SIG-M5 treated with dmso at 0.1 percent for 504 hours (cell line): ENCODE measurements around the gene FOXK1.
"Not testable (repeated sequence)": the region's sequence is repeated elsewhere in the genome, so short reads cannot be mapped to it uniquely, and the experiment has no call there.

Source experiments
- DNase-seq: peaks from one replicate; lab custom pipeline; 2025; ENCODE audit not compliant: unreplicated experiment; lab: John Stamatoyannopoulos, UW

FOXK1 gene

DNA sequence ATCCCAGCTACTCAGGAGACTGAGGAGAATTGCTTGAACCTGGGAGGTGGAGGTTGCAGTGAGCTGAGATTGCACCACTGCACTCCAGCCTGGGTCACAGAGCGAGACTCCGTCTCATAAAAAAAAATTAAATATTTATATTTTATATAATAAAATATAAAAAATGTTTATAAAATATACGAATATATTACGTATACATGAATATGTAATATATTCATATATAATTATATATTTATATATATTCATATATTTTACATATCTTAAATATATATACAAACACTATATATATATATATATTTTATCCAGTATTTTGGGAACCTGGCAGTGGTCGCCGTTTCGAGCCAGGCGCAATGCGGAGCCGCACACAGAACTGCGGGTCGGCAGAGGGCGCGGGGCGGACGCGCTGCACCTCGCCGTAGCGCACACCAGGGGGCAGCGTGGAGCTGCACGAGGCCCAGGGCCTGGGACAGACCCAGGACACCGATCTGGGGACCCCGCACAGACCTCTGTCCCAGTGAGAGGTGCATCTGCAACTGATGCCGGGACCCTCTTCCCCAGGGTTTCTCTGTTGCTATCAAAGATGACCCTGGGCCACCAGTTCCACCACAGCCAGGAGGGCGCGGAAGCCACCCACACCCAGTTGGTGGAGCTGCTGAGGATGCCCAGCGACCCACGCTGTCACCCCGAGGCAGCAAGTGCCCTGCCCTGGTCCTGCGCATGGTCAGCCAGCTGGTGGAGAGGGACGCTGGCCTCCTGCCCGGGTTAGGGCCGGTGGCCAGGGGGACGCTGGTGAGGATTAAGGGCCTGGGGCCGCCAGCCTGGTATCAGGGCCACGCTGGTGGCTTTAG, 116.0 kb downstream of the FOXK1 start:
- DNase-seq: peak; percentile 46

DNA sequence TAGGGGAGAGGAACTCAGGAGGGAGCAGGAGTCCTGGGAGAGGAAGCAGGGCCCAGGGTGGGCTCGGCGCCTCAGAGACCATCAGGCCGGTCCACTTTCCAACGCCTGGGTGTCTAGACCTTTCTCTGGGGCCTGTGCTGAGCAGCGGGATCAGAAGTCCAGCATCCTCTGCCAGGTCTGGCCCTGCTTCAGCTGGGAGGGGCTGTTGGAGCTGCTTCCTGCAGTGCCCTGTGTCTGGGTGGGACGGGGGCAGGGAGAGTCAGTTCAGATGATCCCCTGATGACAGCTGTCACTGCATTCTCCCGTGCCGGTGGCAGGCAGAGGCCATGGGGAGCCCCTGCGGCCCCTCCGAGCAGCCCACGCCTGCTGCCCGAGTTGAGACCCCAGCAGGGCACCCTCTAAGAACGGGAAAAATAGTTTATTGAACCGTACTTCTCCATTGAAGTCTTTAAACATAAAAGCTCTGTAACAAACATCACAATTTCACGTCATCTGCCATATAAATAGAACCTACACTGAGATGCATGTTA, 116.7 kb downstream of the FOXK1 start:
- DNase-seq: no peak

DNA sequence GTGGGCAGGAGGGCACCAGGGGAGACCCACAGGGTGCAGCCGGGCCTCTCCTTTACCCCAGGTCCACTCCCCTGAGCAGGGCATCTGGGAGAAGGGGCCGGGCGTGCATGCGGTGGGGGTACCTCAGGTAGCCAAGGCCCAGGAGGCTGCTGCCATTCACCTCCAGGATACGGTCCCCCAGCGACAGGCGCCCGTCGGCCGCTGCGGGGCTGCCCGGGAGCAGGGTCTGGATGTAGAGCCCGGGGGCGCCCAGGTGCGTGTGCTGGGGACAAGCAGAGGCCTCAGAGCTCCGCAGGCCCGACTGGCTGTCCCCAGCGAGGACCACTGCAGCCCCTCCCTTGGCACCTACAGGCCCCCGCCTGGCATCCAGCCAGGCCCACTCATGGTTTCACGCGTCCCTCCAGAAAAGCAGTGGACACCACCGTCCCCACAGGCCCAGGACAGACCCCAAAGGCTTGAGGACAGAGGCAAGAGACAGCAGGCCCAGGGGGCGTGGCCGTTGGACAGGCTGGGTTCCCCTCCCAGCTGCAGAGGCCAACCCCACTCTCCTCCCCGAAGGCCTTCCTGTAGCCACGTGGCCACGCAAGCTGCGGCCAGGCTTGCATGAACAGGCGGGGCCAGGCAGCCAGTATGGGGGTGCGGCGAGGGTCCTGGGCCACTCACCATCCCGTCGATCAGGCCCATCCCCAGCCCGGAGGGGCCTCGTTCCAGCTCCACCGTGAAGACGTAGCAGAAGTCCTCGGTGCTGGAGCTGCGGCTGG, 117.6 kb downstream of the FOXK1 start:
- DNase-seq: no peak

DNA sequence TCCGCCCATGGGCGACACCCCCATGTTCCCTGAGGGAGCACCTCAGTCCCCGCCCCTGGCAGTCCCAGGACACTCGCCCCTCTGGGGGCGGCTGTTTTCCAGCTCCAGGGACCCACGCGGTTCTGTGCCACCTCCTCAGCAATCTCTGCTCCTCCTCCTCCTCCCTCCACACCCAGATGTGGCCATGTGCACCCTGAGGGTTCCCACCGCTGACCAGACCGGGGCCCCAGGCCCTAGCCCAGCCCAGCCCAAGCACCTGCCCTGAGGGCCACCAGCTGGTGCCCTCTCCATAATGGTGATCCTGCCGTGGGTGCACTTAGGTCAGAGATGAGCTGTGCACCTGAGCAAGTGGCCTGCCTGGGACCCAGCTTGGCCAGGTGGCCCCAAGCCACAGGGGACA, 118.4 kb downstream of the FOXK1 start:
- DNase-seq: no peak

DNA sequence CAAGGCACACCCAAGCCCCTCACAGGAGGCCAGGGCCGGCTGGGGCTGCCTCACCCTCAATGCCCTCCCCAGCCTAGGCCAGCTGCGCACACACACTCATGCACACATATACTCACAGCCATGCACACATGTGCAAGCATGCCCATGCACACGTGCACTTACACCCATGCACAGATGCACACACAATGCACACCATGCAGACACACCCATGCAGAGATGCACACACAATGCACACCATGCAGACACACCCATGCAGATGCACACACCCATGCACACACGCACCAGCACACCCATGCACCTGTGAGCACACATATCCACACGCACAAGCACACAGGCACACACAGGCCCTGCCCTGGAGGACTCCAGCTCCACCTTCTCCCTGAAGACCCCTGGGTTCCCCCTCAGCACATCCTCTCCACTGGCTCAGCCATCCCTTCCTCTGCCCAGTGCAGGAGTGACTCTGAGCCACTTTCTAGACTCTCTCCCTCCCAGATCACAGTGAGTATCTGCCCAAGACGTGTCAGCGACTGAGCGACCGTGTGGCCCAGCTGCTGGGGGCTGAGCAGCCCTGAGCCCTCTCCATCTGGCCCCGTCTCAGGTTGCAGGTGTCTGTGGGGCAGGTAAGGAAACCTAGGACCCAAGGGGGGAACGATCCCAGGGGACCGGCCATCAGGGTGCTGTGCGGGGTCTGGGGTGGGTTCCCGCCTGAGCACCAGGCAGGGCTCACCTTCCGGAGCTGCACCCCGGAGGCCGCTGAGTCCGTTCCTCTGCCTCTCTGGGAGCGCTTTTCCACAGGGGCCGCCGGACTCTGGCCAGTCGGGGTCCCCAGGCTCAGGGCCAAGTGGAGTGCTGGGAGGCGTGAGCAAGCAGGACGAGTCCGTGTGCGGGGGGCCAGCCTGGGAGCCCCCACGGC, 119.1 kb downstream of the FOXK1 start:
- no peak for DNase-seq

DNA sequence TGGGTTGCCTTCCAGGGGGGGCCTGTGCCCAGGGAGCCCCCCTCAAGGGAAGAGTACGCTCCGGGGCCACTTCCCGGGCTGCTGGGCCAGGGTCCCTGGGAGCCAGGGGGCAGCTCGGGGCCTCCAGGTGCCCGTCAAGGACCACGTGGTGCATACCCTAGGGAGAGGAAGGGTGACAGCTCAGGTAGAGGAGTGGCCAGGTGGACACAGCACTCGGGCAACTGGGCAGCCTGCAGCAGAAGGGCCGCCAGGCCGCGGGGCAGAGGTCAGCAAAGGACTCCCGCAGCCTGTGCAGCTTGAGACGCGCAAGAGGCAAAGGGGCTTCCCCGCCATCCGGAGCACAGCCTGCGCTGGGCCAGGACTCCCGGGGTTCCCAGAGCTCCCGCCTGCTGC, 119.7 kb downstream of the FOXK1 start:
- DNase-seq: no peak

DNA sequence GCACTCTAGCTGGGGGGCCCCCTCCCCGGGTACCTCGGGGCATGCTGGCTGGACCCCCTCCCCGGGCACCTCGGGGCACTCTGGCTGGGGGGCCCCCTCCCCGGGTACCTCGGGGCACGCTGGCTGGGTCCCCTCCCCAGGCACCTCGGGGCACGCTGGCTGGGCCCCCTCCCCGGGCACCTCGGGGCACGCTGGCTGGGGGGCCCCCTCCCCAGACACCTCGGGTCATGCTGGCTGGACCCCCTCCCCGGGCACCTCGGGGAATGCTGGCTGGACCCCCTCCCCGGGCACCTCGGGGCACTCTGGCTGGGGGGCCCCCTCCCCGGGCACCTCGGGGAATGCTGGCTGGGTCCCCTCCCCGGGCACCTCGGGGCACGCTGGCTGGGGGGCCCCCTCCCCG, 120.5 kb downstream of the FOXK1 start:
- DNase-seq: not testable (repeated sequence)

DNA sequence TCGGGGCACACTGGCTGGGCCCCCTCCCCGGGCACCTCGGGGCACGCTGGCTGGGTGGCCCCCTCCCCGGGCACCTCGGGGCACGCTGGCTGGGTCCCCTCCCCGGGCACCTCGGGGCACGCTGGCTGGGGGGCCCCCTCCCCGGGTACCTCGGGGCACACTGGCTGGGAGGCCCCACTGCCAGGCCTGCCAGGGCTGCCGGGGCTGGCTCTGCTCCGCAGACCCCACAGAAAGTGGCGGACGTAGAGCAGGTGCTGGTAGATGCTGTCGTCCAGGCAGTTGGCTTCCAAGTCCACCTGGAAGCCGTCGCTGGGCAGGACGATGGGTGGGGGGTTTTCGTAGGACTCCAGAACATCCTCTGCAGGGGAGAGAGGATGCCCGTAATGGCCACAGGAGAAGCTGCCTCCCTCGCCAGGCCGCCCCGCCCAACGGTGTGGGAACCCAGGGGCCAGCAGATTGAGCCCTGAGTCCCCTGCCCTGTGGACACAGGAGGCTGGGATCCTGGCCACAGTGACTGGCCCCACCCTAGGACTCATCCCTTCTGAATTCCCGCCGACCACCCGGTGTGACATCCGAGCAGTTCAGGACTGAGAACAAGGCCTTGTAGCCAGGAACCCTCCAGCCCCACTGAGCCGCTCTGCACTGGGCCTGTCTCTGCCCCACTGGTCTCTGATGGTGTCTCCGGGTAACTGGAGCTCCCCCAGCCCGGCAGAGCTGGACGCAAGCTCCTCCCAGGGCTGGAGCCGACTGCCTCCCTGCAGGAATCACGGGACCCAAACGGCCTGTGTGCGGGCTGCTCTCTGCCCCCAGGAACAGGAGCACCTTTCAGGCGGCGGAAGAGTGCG, 121.5 kb downstream of the FOXK1 start:
- DNase-seq: no peak

DNA sequence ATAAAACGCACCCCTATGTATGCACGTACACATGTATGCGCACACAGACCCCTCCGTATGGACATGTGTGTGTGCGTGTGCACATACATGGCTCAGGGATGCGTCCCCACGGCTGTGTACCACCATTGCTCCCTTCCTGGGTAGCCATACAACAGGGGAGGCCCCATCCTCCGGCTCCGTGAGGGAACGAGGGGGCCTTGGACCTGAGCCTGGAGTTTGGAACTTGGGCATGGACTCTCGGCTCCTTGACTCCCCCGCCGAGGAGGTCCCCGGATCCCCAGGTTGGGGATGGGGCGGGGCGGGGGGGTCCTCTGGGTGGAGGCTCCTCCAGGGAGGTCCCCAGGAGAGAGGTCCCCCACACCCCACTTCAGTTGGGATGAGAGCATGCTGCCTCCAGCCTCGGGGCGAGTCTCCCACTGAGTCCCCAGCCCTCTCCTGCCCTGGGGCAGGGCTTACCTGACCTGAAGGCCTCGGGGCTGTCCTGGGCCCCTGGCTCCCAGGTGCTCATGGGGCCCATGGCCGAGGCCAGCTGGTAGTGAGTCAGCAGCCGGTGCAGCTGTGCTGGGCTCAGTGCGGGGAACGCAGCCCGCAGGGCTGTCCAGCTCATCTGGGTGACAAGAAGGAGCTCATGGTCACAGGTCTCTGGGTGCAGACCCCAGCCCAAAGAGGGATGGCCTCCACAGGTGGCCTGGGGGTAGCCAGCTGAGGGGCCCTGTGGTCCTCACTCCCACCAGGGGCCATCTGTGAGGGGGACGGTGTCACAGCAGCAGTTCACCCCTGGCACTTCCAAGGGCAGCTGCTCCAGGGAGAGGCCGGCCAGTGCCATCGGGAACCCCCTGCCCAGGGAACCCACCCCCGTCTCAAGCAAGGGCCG, 123.3 kb downstream of the FOXK1 start:
- no peak for DNase-seq

DNA sequence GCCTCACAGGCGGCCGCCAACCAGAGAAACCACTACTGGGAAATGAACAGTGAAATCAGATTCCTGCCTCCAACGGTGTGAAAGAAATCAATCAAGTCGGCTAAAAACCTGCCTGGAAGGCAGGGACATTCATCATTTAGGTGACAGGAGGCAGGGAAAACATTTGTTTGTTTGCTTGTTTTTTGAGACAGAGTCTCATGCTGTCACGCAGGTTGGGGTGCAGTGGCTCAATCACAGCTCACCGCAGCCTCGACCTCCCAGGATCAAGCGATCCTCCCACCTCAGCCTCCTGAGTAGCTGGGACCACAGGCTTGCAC, 123.8 kb downstream of the FOXK1 start:
- DNase-seq: no peak

DNA sequence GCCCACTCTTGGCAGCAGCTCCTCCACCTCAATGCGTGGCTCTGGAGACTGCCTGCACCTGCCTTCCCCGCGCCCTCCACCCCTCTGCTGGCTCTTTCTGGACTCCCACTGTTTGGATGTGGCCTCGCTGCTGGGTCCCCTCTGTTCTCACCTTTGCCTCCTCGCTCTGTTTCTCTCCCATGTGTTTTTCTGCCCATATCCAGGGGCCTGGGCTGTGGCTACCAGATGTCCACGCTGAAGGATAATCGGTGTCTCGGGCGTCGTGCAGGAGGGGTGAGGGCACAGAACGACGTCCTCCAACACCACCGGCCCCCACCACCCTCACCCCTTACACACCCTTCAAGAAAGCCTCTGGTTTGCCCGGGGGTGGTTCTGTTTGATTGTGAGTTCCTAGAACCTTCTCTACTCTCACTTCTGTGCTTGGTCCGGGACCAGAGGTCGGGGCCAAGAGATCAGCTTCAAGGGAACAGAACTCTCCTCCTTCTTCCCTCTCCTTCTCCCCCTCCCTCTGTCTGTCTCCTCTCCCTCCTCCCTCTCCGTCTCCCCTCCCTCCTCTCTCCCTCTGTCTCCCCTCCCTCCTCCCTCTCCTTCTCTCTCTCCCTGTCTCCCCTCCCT, 125.0 kb downstream of the FOXK1 start:
- no peak for DNase-seq

DNA sequence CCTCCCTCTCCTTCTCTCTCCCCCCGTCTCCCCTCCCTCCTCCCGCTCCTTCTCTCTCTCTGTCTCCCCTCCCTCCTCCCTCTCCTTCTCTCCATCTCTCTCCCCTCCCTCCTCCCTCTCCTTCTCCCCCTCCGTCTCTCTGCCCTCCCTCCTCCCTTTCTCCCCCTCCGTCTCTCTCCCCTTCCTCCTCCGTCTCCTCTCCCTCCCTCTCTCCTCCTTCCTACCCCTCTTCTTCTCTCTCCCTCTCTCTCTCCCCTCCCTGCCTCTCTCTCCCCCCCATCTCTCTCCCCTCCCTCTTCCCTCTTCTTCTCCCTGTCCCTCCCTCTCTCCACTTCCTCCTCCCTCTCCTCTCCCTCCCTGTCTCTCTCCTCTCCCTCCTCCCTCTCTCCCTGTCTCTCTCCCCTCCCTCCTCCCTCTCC, 125.5 kb downstream of the FOXK1 start:
- DNase-seq: no peak

DNA sequence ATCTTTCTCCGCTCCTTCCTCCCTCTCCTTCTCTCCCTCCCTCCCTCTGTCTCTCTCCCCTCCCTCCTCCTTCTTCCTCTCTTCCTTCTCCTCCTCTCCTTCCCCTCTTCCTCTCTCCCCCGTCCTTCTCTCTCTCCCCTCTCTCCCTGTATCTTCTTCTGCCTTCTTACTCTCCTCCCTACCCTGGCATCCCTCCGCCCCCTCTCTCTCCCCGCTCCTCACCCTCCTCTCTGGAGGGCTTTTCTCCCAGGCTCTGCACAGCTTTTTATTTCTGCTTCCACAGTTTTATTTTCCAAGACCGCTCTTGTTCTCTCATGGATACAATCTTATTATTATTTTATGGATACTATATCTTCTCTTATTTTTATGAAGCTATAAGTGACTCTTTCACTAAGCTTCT, 125.9 kb downstream of the FOXK1 start:
- DNase-seq: no peak

DNA sequence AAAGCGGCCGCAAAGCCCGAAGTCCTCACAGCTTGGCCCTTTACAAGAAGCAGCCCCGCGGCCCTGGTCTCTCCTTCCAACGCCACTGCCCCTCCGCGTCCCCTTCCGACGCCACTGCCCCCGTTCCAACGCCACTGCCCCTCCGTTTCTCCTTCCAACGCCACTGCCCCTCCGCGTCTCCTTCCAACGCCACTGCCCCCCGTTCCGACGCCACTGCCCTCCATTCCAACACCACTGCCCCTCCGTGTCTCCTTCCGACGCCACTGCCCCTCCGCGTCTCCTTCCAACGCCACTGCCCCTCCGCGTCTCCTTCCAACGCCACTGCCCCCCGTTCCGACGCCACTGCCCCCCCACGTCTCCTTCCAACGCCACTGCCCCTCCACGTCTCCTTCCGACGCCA, 126.5 kb downstream of the FOXK1 start:
- DNase-seq: no peak

DNA sequence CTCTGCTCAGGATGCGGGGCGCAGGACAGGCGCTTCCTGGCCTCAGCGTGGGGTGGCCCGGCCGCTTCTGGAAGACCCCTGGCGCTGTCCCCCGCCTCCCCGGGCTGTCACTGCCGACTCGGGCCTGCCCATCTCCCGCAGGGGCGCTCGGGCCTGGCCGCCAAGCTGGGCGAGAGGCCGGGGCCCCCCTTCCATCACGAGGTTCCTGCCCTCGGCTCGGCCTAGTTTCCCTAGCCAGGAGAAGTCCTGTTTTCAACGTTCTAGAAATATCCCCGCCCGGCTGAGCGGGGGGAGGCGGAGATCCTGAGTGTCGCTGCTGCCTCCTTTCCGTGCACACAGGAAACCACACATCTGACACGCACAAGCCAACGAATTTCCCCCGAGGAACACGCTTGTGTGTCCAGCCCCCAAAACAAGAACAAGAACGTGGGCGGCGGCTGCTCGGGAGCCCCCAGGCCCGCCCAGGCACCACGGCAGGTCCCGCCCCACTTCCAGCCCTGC, 127.0 kb downstream of the FOXK1 start:
- DNase-seq: no peak

DNA sequence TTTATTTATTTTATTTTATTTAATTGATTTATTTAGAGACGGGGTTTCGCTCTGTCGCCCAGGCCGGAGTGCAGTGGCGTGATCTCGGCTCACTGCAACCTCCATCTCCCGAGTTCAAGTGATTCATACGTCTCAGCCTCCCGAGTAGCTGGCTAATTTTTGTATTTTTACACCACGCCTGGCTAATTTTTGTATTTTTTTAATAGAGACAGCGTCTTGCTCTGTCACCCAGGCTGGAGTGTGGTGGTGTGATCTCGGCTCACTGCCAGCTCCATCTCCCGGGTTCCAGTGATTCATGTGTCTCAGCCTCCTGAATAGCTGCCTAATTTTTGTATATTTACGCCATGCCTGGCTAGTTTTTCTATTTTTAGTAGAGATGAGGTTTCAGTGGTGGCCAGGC, 127.6 kb downstream of the FOXK1 start:
- no peak for DNase-seq

DNA sequence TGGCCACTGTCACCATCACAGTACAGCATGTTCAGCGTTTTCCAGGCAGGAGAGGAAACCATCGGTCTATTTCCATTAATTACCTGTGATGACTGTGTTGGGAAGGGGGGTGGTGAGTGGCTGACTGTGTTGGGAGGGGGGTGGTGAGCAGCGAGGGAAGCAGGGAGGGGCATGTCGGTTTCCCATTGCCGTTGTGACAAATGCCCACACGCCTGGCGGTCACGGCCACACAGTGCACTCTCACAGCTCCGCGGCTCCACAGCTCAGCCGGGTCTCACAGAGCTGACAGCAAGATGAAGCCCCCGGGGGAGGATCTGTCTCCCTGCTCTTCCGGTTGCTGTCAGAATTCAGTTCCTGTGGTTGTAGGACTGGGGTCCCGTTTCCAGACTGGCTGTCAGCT, 132.3 kb downstream of the FOXK1 start:
- DNase-seq: no peak

DNA sequence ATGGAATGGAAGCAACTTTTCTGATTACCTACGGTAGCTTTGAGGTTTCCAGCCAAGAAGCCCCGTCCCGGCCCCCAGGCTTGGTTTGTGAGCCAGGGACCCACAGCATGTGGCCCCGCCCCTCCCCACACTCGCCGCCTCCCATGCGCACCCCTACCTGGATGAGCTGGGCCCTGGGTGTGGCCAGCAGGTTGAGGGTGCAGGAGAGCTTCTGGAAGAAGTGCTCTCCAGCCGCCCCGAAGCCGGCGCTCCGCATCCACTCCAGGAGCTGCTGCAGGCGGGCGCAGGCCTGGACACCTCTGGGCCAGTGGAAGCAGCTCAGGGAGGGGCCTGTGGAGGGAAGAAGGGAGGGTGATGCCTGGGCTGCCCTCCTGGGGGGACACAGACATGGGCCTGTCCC, 133.0 kb downstream of the FOXK1 start:
- DNase-seq: no peak
